NCI-H1417 (cell line): ENCODE measurements around the gene DLG2.
"Not testable (repeated sequence)": the region's sequence is repeated elsewhere in the genome, so short reads cannot be mapped to it uniquely, and the experiment has no call there.

Experiments used
- DNase-seq, 3 experiments: peaks; one replicate each; lab custom pipeline; 2025; lab: John Stamatoyannopoulos, UW

Gene DLG2

DNA sequence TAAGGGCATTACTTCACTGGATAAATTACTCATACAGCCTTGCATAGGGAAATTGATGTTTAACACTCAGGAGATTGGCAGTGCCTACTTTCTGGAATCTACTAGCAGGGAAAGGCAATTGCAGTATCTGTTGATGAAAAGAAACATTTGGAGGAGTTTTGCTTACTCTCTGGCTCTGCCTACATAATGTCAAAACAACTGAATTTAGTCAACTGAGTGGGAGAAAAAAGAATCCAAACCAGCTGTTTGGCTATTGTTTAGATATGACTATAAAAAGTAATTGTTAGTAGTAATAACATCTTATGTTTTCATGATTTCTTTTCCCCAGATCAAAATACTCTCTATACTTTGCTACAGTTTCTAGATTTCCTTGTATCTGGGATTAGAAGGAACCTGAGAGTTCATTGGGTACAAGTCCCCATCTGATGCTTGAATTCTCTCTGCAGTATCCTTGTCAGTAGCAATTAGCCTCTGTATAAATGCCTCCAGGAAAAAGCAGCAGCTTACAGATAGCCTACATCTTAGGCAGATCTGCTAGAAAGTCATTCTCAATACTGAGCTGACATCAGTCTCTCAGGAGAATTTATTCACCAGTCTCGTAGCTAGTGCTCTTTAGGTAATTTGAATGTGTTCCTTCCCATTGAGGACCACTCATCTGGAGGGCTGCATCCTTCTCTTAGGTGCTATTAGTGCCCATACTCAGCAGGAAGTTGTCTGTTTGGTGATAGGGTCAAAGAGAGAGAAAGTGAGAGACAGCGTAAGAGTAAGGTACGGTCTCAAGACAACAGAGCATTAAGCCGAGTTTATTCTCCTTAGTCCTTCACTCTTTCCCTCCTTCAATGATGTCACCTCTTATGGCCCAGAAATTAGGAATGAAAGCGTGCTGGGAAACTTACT, 2155.1 kb downstream of the DLG2 start:
- peak in 2 of 3 experiments; percentile 13 to 43 for DNase-seq

DNA sequence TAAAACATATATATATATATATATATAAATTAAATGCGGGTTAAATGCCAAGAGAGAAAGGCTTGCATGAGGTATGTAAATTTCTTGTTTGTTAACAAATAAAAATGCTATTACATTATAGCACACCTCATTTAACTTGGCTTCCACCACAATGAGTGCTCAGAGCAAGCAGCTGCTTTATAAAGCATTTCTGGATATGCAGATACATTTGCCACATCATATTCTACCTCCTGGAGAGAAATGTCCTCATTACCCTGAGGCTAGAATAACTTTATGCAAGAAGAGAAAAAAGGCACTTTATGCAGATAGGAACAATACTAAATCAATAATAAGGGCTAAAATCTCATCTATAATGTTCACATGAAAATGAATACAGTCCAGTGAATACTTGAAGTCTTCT, 2159.3 kb downstream of the DLG2 start:
- peak in 1 of 3 experiments; percentile 57 for DNase-seq

DNA sequence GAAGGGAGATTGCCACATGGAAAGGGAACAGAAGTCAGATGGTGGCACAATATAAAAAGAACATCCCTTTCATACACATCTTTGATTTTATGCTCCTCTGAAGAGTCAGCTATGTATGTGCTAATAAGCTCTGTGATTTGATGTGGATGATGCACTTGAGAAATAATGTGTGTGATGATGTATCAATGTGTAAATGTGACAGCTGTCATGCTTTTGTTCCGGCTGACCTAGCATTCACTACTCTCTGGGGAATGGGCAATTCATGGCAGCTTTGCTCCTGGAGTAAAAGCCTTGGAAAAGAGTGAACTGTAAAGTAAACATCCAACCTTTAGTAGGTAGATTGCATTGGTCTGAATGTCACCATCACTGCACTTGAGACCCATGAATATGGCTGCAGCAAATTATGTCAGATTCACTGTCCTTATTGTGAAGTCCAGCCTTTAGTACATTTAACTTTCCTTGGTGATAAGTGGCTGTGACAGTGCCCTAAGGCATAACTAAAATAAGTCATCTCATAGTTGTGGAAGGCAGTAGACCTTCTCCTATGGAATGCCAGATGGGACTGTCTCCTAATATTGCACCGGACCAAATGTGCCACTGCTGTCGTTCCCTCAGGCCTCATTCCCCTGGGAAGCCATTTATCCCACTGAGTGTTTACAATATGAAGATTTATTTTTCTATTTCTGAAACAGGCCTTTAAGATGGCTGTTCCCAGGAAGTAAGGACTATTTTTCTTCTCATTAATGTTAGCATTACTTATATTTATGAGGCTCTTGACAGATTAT, 2162.8 kb downstream of the DLG2 start:
- peak; percentile 24 to 95 (median 78) for DNase-seq

DNA sequence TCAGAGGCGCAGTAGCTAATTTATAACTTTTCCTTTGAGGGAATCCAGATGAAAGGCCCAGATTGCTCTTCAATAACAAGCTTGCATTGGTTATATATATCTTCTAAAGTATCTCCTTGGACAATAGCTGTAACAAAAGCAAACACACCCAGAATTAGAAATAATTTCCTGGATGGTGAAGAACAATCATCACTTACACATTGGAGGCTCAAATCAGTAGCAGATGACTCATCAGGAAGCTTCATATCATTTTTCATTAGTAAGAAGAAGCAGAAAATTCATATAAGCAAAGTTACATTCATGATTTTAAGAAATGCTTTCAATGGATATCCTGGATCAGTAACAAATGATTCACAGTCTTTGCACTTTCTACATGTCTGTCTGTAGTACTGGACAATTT, 2167.3 kb downstream of the DLG2 start:
- peak in 1 of 3 experiments; percentile 53 for DNase-seq

DNA sequence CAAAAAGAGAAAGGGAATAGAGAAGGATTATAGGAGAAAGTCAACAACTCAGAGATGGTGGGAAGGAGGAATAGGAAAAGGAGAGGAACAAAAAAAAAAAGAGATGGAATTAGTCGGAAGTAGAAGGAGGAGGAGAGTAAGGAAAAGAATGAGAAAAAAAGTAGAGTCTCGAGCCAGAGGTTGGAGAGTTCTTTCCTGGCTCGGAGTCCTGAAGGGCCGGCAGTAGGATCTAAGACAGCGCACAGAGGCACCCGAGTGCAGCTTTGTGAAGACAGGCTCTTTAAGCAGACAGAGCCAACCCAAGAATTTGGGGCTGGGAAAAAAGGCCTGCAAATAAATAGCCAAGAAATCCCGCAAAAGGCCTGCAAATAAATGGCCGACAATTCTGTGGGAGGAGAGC, 2170.6 kb downstream of the DLG2 start:
- no peak for DNase-seq

DNA sequence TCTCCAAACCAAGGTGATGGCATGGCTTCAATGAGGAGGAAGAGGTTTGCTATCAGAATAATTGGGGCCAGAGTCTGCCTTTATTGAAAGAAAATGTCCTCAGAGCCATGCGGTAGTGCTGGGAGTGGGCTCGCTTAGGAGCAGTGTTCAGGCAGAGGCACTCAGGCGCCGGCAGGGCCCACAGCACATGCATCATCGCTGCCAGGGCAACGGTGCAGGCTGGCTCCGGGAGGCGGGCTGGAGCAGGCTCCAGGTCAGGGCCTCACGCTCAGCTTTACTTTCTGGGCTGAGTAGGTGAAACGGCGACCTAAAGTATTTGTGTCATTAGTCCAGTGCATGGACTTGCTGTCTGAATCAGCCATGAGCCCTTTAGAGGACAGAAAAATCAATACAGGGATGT, 2171.1 kb downstream of the DLG2 start:
- no peak for DNase-seq

DNA sequence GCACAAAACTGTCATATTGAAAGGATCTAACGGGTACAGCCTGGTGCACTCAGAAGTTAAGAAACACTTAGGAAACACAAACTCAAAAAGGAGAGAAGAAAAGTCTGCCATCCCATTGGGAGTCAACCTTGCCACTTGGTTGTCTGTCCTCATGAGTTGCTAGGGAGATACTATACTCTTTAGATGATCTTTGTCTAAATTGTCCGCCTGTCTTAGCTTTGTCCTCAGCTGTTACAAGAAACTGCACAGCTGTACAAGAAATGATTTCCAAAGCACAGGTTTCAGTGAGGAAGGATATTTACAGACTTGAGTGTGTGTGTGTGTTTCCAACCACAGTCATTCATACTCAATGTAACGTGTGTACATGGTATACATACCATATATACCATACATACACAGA, 2171.8 kb downstream of the DLG2 start:
- no peak for DNase-seq

DNA sequence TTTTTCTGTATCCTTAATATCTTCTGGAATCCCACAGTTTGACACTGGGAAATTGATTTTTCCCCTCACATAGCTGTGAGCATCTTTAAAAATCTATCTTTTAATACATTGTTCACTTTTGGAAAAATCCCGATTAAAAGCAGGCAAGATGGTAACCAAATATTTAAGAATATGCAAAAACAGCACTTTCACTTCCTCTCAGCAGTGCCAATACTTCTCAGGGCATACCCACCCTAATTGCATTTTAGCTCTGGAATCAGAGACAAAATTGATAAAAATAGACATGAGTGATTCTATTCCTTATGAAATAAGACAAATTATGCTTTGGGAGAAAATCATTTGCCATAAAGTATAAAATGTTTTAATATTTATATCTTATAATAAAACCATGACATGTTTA, 2172.5 kb downstream of the DLG2 start:
- no peak for DNase-seq

DNA sequence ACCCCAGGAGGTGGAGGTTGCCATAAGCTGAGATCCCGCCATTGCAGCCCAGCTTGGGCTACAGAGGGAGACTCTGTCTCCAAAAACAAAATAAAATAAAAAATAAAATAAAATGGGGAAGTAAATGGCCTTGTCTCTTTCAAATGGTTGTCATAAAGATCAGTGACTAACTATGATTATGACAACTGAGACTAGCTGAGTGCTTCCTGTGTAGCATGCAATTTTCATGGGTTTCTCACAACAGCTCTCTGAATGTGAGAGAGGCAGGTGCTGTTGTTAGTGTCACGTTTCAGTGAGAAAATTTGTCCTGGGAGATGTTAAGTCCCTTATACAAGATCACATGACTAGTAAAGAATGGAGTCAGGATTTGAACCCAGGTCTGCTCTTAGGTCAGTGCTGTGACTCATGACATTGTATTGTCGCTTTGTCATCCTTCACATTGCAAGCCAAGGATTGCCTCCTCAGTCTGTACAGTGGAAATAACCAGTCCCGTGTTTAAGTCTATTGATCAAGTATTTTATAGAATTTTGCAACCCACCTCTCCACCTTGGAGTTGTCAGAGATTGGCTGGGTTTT, 2177.7 kb downstream of the DLG2 start:
- peak in 1 of 3 experiments; percentile 15 for DNase-seq

DNA sequence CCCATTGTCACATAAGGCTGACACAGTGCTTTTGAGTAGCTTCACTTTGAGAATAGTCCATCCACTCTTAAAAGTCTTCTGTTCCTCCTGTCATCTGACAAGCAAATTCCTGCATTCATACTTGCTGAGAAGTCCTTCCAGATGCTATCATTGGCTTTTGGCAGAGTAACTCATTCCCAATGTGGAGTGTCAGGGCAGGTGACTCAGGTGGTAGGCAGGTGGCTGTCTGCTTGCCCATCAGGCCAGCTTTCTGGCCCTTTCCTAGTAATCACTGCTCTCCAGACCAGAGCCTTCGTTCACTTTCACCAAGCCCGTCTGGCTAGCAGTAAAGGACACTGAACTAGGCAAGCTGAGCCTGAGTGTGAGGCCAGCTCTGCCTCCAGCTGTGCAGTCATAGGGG, 2178.5 kb downstream of the DLG2 start:
- DNase-seq, result no peak

DNA sequence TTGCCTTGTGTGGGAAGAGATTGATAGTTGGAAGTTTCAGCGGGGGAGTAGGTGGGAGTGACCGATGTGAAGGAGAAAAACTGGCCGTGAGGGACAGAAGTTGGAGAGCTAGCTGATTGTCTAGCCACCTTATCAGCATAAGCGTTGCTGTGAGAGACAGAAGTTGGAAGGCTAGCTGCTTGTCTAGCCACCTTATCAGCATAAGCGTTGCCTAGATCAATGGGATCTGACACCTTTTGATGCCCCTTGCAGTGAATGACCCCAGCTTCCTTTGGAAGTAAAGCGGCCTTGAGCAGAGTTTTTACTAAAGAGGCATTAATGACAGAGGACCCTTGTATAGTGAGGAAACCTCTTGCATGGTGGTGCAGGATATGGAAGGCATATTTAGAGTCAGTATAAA, 2183.3 kb downstream of the DLG2 start:
- DNase-seq, result not testable (repeated sequence)

DNA sequence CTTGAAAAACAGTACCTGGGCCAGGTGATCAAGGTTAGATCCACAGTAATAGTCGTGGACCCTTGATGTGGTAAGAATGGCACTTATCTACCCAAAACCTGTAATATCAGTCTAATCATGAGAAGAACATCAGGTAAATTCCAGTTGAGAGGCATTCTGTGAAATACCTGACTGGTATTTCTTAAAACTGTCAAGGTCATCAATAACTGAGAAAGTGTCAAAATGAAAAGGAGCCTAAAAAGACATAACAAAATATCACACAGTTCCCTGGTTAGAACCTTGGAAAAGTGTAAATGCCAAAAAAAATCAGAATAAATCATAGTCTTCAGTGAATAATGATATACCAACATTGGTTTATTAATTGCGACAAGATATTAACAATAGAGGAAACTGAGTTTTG, 2185.5 kb downstream of the DLG2 start:
- no peak for DNase-seq

DNA sequence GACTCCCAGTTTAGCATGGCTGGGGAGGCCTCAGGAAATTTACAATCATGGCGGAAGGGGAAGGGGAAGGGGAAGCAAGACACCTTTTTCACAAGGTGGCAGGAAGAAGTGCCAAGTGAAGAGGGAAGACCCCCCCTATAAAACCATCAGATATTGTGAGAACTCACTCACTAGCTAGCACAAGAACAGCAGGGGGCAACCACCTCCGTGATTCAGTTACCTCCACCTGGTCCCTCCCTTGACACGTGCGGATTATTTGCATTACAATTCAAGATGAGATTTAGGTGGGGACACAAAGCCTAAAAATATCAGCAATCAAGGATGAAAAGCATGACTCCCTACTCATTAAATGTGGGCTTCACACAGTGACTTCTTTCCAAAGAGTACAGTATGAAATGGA, 2186.0 kb downstream of the DLG2 start:
- no peak for DNase-seq

DNA sequence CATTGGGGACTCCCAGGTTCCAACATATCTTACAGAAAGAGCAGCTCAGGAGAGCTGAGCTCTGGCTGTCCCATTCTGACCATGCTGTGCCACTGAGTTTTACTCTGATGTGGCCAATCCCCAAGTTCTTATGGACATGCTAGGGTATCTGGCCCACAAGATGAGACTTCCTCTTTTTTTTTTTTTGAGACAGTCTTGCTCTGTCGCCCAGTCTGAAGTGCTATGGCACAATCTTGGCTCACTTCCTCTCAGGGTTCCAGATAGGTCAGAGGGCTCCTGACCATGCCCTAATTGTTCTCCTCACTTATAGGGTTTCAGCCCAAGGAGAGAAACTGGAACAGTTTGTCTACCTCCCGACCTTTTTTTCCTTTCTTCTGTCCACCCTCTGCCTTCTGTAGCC, 2188.7 kb downstream of the DLG2 start:
- DNase-seq, result no peak

DNA sequence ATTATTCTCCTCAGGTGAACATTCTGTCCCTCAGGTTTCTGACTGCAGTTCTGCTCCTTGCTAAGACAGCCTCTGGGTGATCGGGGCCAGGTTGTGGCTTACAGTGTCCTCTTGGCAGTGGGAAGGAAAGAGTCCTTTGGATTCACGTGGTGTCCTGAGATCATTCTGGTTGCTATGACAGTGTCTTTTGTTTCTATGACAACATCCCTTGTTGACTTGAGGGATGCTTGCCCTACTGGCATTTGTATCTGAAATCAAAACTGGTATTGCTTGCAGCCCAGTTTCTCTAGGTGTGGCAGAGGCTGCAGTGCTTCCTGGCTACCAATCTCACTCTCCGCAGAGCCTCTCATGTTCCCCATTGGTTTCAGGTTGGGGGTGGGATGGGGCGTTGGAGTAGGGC, 2189.2 kb downstream of the DLG2 start:
- DNase-seq, result peak in 1 of 3 experiments; percentile 69

DNA sequence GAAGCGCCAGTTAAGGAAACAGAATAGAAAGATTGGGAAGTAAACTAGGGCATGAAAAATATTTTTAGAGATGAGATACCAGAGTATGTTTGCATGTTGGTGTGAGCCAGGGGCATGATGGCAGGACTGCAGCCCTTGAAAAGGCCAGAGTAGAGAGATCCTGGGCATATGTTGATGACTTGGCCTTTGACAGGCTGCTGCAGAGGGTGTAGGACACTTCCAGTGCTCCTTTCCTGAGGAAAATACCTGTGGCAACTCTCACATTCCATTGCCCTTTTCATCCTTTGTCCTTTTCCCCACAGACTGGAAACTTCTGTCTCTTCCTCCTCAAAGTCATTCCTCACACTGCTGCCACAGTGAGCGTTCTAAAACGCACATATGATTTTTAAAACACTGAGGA, 2190.3 kb downstream of the DLG2 start:
- DNase-seq, result no peak

DNA sequence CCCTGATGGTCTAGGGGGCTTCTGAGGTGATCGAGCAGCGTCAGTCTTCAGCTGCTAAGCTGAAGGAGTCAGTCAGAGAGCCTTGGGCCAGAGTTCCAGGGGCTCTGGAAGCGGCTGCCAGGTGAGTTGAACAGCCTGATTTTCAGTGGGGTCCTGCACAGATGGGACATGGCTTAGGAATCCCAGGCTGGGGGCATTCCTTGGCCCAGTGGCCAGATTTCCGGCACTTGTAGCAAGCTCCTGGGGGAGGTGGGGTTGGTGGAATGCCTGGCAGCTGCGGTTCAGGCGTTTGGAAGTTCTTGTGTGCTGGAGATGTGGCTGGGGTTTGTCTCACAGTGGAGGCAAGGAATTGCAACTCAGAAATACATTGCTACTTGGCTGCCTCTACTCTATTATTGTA, 2192.3 kb downstream of the DLG2 start:
- DNase-seq, result not testable (repeated sequence)

DNA sequence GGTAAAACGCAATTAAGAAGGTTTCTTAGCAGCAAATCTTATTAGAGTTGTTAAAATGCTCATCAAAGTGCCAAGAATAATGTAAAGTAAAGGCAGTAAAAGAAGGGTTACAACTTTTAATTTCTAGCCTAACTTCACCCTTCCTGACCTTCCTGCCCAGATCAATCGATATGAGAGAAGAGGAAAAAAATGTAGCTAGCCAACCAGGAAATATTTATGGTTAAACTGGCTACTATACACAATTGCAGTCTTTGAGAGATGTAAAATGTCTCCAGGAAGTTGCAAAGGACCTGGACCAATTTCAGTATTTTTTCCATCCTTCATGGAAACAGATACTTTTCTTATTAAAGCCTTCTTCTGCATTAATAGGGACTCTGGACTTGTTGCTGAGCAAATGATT, 2199.2 kb downstream of the DLG2 start:
- no peak for DNase-seq

DNA sequence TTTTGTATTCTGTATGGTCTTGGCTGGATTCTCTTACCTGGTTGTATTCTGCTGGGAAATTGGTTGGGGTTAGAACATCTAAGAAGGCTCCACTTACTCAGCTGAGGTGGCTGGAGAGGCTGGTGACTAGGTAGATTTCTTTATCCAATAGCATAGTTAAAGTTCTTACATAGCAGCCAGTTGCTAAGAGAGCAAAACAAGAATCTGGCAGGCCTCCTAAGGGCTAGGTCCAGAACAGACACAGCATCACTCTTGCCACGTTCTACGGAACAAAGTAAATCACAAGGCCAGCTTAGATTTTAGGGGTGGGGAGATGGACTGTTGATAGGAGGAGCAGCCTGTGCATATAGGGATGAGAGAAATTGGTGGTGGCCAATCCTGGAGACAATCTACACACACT, 2199.6 kb downstream of the DLG2 start:
- DNase-seq, result no peak

DNA sequence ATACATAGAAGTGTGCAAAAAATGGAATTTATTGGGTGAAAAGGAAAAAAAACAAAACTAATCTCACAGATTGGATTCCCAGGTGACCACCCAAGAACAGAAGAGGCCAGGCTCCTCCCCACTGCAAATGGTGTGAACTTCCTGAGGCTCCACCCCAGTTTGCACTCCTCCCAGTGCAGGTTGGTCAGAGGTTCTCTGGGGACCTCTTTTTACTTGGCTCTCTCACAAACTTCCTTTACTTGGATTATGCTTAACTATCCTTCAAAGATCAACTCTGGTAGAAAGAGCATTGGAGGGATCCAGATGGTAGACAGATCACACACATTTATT, 2202.0 kb downstream of the DLG2 start:
- DNase-seq, result no peak

DNA sequence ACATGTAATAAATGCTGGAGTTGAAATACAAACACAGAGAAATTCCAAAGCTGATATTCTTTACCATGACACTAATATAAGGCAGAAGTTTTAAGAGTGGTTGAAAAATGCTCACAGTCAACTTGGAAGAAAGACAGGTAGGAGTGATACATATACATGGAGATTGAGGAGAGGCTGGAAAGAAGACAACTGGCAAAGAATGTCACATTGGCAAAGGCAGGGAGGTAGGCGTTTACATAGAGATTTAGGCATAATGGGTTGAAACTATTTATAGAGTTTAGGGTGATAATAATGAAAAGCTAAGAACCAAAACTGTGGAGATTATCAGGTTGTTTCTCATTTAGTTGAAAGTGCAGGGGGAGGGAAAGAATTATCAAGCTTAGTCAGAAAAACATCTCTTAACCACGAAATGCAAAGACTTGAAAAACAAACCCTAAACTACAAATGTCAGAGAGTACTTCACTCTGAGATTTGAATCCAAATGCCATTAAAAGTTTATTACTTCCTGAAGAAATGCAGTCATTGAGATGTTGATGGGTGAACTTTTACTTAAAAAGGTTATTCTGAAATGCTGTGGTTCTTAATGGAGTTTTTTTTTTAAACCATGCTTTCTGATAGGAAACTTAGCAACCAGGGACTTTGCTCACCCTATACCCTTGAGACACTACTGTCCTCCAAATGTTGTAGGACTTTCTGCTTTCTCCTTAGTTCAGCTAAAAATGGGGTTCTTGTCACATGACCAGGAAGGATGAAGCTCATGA, 2202.6 kb downstream of the DLG2 start:
- no peak for DNase-seq

DNA sequence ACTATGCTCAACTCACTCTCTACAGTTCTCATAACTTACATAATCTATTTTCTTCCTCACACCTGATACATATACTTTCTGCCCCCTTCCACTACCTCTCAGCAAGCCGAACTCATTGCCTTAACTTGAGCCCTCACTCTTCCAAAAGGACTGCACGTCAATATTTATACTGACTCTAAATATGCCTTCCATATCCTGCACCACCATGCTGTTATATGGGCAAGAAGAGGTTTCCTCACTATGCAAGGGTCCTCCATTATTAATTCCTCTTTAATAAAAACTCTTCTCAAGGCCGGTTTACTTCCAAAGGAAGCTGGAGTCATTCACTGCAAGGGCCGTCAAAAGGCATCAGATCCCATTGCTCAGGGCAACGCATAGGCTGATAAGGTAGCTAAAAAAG, 2204.5 kb downstream of the DLG2 start:
- not testable (repeated sequence) for DNase-seq
